HG03378 (cell line): Measurements from ENCODE around the gene MSANTD2.

ENCODE experiments used
- ATAC-seq: cut with Tn5 transposase; IDR thresholded peaks from one replicate; pipeline ENCODE4 v1.9.1; 2021; ENCODE audit warnings: mild to moderate bottlenecking, moderate library complexity; ENCODE audit not compliant: unreplicated experiment

Gene MSANTD2

DNA sequence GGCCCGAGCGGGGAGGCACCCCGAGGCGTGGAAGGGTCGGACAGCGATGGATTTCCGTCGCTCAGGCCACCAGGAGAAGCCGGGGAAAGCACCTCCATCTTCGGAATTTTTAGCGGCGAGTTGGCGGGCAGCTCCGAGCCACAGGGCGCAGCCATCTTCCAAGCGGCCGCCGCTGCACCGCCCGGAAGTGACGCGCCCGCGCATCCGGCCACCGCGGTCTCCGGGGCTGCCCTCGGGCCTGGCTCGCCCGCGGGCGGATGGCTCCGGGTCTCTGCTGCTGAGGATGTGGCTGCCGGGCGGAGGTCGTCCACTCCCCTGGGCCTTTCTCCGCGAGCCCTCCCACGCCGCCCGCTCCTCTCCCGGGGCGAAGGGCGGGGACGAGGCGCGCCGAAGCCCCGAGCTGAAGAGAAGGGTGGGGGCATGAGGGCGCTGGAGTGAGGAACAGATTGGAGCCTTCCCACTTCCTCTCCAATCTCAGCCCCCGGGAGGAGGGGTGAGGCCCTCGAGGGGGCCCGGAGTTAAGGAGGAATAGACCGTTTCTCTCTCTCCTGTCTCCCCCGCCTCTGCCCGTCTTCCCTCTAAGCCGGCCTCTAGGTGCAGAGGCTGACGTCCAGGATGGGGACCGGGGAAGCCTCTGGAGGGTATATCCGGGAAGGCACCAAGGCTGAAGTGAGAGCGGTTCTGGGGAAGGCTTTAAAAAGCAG lies at the start of gene MSANTD2:
TSS of gene MSANTD2 (minus strand) at position 181 of the 704 bp plus-strand sequence. CDS start at position 155, 26 bp downstream.
- ATAC-seq, result peak; percentile 72

DNA sequence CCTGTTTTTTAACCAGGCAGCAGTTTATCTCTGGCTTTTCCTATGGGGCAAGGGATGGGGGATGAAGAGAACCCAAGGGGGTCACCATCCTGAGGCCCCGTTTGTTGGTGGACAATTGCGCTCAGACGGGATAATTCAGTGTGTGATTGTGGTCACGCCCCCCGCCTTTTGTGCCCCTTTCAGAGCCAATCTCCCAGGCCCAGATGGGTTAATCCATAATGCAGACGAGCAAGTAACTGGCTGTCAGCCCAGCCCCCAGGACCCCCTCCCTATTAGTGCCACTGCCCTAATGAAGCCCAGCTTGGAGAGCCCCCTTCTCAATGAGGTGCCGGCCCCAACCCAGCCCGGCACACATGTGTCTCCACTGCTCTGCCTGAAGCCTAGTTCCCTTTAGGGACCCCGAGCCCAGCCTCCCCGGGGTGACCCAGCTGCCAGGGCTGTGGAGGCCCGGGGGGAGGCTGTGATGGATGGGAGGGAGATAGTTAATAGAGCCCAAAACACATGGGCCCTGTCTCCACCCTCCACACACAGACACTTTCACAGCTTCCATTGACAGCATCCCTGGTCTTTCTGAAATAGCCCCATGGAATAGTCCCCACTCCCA lies 46.0 kb upstream of the MSANTD2 start:
- no peak for ATAC-seq

DNA sequence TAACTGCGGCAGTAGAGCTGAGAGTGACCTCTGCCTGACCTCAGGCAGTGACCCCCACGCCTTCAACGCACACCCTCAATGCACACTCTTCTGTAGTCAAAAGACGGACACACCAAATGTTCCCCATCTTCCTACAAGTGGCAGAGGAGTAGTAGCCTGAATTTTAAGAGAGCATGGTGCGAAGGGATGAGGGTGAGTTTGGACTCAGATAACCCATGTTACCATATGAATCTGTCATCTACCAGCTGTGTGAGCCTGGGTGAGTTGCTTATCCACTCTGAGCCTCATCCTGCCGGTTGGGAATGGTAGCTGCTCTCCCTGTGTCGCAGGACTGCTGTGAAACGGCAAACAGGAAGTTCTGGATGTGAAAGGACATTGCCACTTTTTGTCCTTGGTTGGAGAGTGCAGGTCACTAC lies 44.5 kb upstream of the MSANTD2 start:
- no peak for ATAC-seq

DNA sequence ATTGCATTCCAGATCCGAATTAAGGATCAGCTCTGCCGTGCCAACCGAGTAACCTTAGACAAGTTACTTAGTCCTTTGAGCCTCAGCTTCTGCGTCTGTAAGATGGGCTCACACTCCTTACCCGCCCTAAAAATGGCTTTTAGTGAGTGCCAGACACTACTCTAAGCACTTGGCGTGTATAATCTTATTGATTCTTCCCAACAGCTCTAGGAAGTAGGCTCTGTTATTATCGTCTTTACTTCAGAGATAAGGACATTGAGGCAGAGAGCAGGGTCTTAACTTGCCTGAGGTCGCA lies 43.4 kb upstream of the MSANTD2 start:
- no peak for ATAC-seq

DNA sequence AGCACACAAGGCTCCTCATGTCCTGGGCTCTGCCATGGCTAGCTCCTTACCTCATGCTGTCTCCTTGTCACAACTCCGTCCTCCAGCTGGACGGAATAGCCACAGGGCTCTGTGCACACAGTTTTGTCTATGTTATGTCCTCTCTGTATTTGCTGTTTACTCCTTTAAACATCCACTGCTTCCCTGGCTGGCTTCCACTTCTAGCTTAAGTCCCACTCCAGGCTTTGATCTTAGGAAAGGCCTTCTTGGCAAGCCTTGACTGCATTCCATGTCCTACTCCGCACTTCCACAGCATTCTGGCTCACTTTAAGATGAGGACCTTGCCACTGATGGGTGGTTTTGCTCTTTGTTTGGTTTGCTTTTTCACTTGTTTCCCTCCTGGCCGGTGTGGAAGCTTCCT lies 42.1 kb upstream of the MSANTD2 start:
- ATAC-seq, result no peak

DNA sequence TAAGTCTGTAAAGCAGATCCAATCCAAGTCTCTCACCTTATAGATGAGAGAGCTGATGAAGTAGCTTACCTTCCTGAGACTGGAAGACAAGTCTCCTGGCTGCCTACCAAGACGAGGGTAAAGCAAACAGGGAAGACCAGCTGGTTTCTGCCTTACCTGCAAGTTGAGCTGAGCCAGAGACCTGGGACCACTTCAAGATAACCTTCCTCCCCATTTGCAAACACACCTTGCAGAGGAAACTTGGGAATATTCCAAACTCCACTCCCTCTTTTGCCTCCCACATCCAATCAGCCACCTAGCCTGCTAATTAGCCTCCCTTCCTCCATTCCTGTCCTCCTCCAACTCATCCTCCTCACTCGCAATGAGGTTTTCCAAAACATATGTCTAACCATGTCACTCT lies 41.6 kb upstream of the MSANTD2 start:
- ATAC-seq, result no peak

DNA sequence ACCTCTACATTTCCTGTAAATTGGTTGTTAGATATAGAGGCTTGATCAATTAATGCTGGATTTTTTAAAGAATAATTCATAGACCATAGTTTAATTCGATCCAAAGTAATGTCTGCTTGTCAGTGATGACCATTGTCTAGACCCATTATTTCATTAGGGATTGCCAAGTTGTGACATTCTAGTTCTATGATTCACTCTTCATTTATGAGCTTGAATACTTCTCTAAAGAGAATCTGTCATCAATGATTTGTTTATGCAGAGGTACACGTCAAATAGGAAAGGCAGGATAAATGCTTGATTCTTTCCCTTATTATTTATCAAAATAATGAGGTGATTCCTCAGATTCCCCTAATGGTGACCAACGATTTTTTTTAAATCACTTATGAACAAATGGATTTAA lies 41.0 kb upstream of the MSANTD2 start:
- ATAC-seq, result no peak

DNA sequence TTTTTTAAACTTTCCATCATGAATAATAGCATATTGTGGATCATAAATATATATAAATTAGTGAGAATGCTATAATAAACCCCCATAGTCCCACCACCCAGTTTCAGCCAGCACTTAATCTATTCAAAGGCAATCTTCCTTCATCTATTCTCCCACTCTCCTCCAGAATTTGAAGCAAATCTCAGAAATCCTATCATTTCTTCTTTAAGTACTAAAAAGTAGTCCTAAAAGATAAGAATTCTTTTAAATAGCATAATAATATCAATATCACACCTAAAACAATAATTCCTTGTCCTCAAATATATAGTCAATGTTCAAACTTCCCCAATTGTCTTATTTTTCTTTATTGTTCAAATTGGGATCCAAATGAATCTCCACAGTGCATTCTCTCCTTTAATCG lies 40.5 kb upstream of the MSANTD2 start:
- ATAC-seq, result no peak

DNA sequence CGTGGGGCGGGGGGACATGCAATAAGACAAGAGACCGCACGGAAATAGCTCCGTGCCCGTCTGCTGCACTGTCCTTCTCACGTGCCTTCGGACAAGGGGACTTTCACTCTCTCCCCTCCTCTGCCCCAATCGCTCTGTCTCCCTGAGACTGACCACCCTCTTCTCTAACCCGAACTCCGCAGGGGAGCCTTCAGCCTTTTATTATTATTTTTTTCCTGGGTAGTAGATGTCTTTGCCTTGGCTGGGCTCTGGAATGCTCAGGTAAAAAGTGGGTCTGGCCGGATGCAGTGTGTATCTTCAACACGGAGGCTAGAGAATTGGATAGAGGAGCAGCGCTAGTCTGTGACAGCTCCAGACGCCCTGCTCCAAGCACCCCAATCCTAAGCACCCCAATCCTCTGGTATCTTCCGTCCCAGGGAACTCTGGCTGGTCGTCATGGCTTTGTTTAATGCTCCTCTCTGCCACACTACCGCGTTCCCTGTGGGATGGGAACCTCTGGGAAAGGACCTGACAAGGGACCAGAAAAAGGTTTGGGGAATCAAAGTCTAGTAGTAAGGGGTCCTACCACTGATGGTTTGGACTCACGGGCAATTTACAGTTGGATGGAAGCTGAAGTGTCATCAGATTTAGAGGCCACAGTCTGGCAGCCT lies 39.9 kb upstream of the MSANTD2 start:
- ATAC-seq, result no peak

DNA sequence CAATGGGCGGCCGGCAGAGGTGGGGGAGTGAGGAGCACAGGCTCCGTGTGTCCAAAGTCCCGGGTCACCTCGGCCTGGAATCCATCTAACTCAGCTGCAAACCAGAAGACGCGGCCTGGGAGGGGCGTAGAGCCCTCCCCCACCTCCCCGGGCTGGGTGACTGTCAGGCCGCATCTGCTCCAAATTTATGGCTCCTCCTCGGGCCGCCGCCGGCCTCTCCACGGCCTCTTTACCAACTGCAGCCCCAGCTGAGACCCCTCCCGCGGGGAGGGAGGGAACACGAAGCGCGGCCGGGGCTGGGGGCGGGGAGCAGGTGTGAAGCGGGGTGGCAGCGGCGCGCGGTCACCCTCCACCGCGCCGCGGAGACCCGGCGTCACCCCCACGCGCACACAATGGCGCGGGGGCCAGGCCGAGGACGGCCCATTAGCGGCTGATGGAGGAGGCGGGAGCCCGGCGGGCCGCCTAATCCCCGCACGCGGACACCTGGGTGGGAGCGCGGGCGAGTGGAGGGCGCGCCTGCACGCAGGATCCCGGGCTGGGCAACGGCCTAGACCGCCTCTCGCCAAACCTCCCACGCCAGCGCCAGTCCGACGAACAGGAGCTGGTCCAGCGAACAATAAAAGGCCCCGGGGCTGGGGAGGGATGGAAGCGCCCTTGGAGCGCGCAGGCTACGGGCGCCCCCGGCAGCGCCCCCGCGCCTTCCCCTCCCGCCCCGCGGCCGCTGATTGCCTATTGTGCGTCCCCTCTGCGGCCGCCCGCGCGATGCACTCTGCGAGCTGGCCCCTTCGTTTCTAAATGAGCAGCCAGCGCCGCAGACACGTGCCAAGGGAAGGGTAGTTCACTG lies 39.1 kb upstream of the MSANTD2 start:
- no peak for ATAC-seq

DNA sequence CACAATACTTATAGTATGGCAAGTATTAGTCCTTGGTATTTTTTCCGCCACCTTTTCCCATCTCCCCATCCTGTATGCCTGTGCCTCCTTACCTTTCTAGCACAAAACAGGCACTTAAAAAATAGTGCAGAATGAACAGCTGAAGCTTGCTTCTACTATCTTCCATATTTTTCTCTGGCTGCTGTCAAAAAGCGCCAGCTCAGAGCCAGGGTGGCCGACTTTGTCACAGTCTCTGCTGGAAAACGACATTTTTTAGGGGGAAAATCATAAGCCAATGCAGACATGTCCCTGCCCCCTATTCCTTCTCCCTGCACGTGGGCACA lies 38.6 kb upstream of the MSANTD2 start:
- no peak for ATAC-seq

DNA sequence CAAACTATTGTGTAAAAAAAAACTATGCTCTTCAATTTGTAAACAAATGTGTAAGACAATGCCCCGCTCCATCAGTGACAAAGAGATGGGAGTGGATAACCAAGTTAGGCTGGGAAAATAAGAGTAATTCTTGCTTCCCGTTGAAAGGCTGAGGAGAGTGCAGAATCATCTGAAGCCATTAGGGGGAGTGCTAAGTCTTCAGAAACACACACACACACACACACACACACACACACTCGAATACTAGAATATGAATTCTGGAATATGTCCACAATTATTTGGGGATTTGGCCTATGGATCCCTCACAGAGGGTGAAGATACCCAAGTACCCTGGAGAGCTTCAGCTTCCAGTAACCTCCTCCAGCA lies 37.3 kb upstream of the MSANTD2 start:
- peak; percentile 31 for ATAC-seq

DNA sequence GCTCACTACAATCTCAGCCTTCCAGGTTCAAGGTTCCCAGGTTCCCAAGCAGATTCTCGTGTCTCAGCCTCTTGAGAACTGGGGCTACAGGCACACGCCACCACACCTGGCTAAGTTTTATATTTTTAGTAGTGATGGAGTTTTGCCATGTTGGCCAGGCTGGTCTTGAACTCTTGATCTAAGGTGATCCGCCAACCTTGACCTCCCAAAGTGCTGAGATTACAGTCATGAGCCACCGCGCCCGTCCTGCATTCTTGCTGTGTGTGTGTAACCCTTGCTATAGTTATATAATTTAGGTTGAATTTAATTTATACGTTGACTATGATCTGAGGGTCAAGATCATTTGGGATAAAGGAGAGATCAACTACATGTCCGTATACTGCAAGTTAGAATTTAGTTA lies 35.7 kb upstream of the MSANTD2 start:
- no peak for ATAC-seq

DNA sequence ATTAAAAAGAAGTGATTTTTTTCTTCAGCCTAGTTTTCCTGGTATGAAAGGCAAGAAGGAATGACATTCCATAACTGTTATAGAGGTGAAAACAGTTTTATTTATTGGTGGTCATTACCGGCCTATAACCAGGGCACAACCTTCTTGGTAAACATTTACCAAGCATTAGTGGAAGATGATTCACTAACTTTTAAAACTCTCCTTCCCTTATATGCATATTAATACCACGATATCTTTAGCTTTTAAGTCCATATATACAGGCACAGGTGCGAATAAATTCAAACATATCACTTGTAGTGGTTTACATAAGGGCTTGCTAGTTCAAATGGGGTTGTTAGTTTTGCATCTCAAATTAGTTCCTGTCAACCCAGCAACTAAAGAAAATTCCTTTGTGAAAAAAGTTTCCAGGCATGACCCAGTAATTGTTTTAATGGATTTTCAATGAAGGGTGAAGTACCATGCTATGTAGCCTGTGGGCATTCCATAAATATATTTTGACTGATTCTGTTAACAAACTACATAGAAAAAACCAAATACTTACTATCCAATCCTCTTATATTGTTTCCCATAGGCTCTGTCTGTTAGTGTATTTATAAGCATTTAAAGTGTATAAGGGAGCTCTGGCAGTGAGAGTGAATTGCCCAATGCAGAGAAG lies 34.4 kb upstream of the MSANTD2 start:
- no peak for ATAC-seq

DNA sequence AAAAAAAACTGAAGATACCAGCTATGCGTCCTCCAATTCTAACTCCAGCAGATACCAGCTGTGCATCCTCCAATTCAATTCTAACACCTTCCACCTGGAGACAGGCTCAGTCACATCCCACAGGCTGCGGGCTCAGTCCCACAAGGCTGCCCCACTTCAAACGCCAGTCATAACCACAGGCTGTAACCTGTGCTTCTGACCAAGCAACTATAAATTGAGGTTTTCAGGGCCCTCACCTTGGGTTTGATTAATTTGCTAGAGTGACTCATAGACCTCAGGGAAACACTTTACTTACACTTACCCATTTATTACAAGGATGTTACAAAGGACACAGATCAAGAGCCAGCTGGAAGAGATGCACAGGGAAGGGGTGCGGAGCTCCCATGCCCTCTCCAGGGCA lies 32.4 kb upstream of the MSANTD2 start:
- no peak for ATAC-seq

DNA sequence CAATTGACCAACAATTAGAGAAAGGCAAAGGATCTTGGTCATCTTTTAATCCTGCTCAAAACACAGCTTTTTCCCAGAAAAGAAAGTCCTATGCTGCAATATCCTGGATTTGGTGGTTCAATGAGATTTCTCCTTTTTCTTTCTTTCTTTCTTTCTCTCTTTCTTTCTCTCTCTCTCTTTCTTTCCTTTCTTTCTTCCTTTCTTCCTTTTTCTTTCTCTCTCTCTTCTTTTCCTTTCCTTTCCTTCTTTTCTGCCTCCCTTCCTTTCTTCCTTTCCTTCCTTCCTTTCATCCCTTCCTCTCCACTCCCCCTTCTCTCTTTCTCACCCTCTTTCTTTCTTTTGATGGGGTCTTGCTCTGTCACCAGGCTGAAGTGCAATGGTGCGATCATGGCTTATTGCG lies 31.7 kb upstream of the MSANTD2 start:
- ATAC-seq, result no peak

DNA sequence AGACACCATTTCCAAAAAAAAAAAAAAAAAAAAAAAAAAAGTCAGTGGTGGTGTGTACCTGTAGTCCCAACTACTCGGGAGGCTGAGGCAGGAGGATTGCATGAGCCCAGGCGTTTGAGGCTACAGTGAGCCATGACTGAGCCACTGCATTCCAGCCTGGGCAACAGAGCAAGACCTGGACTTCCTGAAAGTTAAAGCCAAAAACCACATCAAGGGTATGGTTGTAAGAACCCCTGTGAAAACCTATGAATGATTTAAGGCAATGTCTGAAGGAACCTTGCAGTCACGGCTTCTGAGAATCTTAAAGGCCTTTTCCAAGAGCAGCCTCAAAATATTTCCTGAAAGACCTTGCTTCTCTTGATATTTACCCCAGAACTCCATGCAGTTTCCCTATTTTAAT lies 30.5 kb upstream of the MSANTD2 start:
- no peak for ATAC-seq

DNA sequence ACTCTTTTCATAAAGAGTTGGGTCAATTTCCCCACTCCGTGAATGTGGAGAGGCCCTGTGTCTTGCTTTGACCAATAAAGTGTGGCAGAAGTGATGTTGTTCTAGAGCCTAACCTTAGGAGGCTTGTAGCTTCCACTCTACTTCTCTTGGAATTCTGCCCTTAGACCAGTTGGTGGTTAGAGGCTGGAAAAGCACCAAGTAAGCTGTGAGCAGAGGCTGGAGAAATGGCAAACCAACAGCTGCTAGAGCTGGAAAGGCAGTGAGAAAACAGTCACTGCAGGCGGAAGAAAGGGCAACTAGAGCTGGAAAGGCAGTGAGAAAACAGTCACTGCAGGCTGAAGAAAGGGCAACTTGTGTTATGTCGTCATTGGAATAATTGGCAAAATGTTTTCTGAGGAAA lies 29.8 kb upstream of the MSANTD2 start:
- no peak for ATAC-seq

DNA sequence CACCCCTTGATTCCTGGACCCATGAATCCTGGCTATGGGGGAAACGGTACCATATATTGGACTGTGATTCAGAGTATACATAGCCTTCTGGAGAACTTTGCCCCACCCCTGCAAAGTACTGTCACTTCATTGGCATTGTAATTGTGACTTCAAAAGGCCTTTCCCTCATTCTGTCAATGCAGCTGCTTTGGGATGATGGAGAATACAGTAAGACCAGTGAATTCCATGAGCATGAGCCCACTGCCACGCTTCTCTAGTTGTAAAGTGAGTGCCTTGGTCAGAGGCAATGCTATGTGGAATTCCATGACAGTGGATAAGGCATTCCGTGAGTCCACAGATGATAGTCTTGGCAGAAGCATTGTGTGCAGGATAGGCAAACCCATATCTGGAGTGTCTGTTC lies 25.7 kb upstream of the MSANTD2 start:
- no peak for ATAC-seq

DNA sequence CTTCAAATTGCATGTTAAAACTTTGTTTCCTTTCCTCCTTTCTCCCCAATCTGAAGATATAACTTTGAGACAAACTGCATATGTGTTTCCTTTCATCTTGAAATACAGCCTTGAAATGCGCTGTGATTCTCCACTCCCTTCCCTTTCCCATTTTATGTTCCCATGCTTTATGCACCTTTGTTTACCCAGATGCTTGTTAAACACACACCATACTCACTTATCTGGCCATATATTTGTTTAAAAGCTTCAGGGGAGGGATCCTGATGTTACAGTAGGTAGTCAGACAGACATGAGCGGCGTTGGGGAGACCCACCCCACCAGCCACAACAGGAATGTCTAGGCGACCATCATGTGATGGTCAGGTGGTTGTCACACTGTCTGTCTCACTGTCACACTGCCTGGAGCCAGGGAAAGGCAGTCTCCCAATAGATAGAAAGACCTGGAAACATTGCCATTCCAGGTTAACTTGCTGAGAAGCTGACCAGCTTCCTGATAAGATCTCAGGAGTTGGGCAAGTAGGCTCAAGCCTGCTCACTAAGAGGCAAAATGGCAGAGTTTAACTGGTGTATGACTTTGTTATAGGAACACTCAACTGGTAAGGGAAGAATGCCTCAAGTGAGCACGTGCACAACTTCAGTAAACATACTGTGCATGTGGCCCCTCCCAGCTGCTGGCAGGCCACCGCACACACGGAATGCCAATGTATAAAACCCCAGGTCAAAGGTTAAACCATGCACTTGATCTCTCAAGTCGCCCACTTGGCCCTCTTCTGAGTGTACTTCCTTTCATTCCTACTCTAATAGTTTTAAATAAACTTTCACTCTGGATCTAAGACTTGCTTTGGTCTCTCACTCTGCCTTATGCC lies 23.5 kb upstream of the MSANTD2 start:
- ATAC-seq, result no peak
